Psoas muscle (tissue), 8 donors: ENCODE data around the gene CUL7. TPM values are rescaled to one million over a fixed set of nuclear protein-coding genes. Genes with fewer than 3 reads are reported as not detected.
A peak's percentile ranks its signal among the peaks of the same experiment; 100 is the strongest.

ENCODE experiments used
- ATAC-seq, 4 donors: fragments of 200-7000 bp; cut with Tn5 transposase; one replicate each; pipeline ENCODE4 v1.9.1; 2020; ENCODE audit warnings: moderate library complexity in 3 of 4, mild to moderate bottlenecking in 2 of 4
- DNase-seq, 2 donors: peaks; one replicate each; pipeline ENCODE4 v3.0.0-alpha.2; 2020
- H3K27ac ChIP-seq: fragments of 200-600 bp; one replicate; pipeline ENCODE4 v1.8.0; 2022
- H3K27me3 ChIP-seq, 3 donors: fragments of 200-600 bp in 1 of 3; one replicate each; pipeline versions ENCODE4 v1.6.1 to v1.8.0; 2013 to 2022; ENCODE audit warnings: low read length in 2 of 3, mild to moderate bottlenecking in 2 of 3, moderate library complexity in 1 of 3; ENCODE audit not compliant: insufficient read depth in 3 of 3
- H3K36me3 ChIP-seq, 2 donors: fragments of 200-600 bp in 1 of 2; one replicate each; pipeline versions ENCODE4 v1.6.1 to v1.8.0; 2013 to 2022; ENCODE audit warnings: low read depth in 1 of 2, mild to moderate bottlenecking in 1 of 2, moderate library complexity in 1 of 2; ENCODE audit not compliant: insufficient read depth in 1 of 2
- H3K4me1 ChIP-seq: fragments of 200-600 bp; one replicate; pipeline ENCODE4 v1.8.0; 2022
- H3K4me3 ChIP-seq: fragments of 200-600 bp; one replicate; pipeline ENCODE4 v1.8.0; 2022; ENCODE audit warnings: mild to moderate bottlenecking
- H3K9me3 ChIP-seq: fragments of 200-600 bp; one replicate; pipeline ENCODE4 v1.8.0; 2022
- CTCF ChIP-seq: fragments of 200-600 bp; IDR thresholded peaks from one replicate; pipeline ENCODE4 v1.8.0; 2022; ENCODE audit warnings: antibody characterized with exemption
- WGBS, 3 donors: extraction: QIAGEN DNeasy Blood & Tissue Kit; methylation state at CpG; one replicate each; pipeline versions ENCODE4 v1.1.6 to v1.1.7; 2013; 5-methylcytosine and 5-hydroxymethylcytosine counted together
- intact Hi-C, 2 donors: fragments of 100-400 bp; cut with DNase I; formaldehyde crosslinking; loops; one replicate each; pipeline versions ENCODE4 v1.11.0 to v1.14.2; 2022
- polyA plus RNA-seq, 3 donors: library from polyadenylated mRNA; stranded (reverse); fragments of 200-250 nt; gene quantifications; one replicate each; pipeline ENCODE4 v1.2.3, GENCODE V29; 2013
- total RNA-seq, 4 donors: library from RNA; stranded (reverse); fragmentation: NEBNext Ultra II Directional in 2 of 4; extraction: Animal tissue kit (Norgen Biotek cat#: 25700) in 2 of 4; gene quantifications; one replicate each; pipeline versions ENCODE4 v1.2.1 to v1.2.4, GENCODE V29; 2021 to 2023
- donor health status: healthy with polysubstance abuse.
- donor health status: DM: no; HTN: no; CAD: no; lungs with moderate emphysema.
- donor health status: Bipolar disorder and iron deficiency.
- donor health status: healthy.
- donor health status: DM: yes; HTN: yes; CAD: no.
- donor health status: DM: no; HTN: no; CAD: no.
- donor health status: DM: no; HTN: no; CAD: no.
- donor health status: DM: yes; HTN: yes; CAD: no.

Gene CUL7
- total and polyA plus RNA-seq, 7 donors = 6.0 to 23.4 (median 11.5) TPM

GRCh38 chr6:43058531-43058930, 4.9 kb upstream of the CUL7 start:
- H3K4me1 ChIP-seq = peaks cover 23% of the 10 kb centered on the region
- DNase-seq (no peak), ATAC-seq (no peak)
- peak overlapping the region; percentile 92 for H3K27ac ChIP-seq
- 67 to 71% (median 71%) methylated on average over 1 of the region's 1 CpG for whole genome bisulfite sequencing, 3 donors
- TF ChIP-seq CTCF = no peak
- intact Hi-C loops = no loop called here
- H3K9me3 ChIP-seq = no peaks in the 10 kb centered on the region
- peaks cover 0 to 53% of the 10 kb centered on the region in 2 donors for H3K36me3 ChIP-seq
- no peaks in the 10 kb centered on the region for H3K27me3 ChIP-seq
- peak overlapping the region; percentile 85 for H3K4me3 ChIP-seq

DNA sequence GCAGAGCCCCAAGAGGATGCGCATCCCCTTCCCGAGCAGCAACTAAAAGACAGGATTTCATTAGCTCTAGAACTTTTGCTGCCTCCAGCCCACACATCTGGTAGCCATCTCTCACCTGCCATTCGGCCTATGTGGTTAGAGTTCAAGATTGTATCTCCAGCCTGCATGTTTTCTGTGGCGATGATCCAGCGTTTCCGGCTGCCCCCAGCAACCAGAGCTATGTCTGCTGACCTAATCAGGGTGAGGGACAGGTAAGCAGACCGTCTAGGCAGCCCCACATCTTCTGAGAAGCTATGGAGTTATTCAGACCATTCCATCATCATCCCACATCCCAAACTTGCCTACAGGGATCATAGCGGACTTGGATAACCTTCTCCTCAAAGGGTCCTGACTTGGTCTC, 2.3 kb upstream of the CUL7 start:
- intact Hi-C loops = no loop called here
- ATAC-seq = no peak
- H3K27ac ChIP-seq = no peak overlapping the region
- H3K27me3 ChIP-seq = no peaks in the 10 kb centered on the region
- H3K9me3 ChIP-seq = no peaks in the 10 kb centered on the region
- DNase-seq = no peak
- WGBS, 3 donors = 85 to 90% (median 86%) methylated on average over 8 of the region's 8 CpGs
- no peak for TF ChIP-seq CTCF
- H3K4me1 ChIP-seq = peaks cover 23% of the 10 kb centered on the region
- H3K36me3 ChIP-seq = peaks cover 0 to 41% of the 10 kb centered on the region in 2 donors
- H3K4me3 ChIP-seq = no peak overlapping the region

DNA sequence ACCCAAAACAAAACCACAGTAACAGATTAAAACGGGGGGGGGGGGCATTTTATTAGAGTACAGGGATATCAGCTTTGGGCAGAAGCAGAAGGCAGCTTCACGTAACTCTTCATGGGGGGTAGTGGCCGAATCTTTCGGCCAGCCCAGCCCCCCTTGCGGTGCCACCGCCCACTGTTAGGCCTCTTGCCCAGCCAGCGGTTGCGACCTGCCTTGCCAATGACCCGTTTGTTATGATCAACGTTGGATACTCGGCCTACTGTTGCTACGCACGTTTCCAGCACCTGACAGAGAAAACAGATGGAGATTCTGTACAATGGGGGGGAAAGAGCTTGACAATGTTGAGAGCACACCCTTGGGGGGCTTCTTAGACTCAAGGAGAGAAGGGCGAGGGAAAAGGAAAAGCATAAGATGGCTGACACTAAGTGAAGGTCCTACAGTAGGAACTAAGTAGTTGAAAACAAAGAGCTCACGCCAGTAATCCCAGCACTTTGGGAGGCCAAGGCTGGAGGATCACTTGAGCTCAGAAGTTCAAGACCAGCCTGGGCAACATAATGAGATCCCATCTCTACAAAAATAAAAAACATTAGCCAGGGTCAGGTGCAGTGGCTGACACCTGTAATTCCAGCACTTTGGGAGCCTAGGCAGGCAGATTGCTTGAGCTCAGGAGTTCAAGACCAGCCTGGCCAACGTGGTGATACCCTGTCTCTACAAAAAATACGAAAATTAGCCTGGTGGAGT, 724 bp upstream of the CUL7 start:
- H3K4me3 ChIP-seq = peak overlapping the region; percentile 80
- peak overlapping the region; percentile 90 for H3K27ac ChIP-seq
- H3K27me3 ChIP-seq = no peaks in the 10 kb centered on the region
- ATAC-seq = peak in 3 of 4 donors; percentile 13 to 23 (median 17)
- TF ChIP-seq CTCF = no peak
- H3K4me1 ChIP-seq = peaks cover 18% of the 10 kb centered on the region
- WGBS, 3 donors = 44 to 51% (median 49%) methylated on average over 17 of the region's 17 CpGs
- peaks cover 0 to 54% of the 10 kb centered on the region in 2 donors for H3K36me3 ChIP-seq
- H3K9me3 ChIP-seq = no peaks in the 10 kb centered on the region
- no peak for DNase-seq
- intact Hi-C loops = loop anchor here in 1 of 2 donors (5.0 kb wide), 1 partner anchor 37 kb away; no protein-coding TSS in a partner anchor

DNA sequence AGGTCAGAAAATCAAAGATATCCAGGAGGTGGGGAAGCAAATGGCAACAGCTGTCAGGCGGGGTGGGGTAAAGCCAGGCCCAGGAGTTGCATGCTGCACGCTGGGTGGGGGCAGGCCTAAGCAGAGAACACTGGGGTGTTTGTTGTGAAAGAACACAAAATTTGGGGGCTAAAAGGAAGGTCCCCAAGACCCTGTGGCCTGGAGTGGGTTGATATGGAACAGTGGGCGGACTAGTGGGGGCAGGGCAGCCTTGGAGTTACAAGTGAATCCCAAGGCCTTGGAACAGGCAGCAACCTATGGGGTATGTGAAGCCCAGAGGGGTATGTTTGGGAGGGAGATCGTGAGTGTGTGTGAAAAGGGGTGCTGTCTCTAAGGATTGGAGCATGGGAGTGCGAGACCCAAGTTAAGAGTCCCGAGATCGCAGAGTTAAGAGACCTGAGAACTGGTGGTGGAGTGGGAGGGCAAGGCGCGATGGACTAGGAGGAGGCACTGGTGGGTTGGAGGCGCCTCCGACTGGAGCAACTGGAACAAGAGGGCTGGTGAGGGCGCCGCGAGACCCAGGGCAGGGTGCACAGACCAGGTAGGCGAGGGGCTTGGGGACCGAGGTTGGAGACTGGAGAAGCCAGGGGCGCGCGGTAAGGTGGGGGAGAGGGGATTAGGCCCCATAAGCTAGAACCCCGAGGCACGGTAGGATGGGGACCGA, 658 bp downstream of the CUL7 start:
- H3K27ac ChIP-seq = peak overlapping the region; percentile 90
- intact Hi-C loops = loop anchor here (2.0 to 5.0 kb wide), 3 partner anchors 16 to 36 kb away; no protein-coding TSS in a partner anchor
- no peak for TF ChIP-seq CTCF
- H3K9me3 ChIP-seq = no peaks in the 10 kb centered on the region
- peaks cover 3 to 67% of the 10 kb centered on the region in 2 donors for H3K36me3 ChIP-seq
- peak; percentile 45 to 57 (median 45) for ATAC-seq
- H3K4me3 ChIP-seq = peak overlapping the region; percentile 80
- peak in 1 of 2 donors; percentile 63 for DNase-seq
- 17 to 18% (median 17%) methylated on average over 21 to 22 of the region's 22 CpGs for WGBS, 3 donors
- H3K4me1 ChIP-seq = peaks cover 10% of the 10 kb centered on the region
- no peaks in the 10 kb centered on the region for H3K27me3 ChIP-seq
